HG02678 (cell line): ENCODE results near the gene PPP1R12B.
"Not testable (repeated sequence)": the region's sequence is repeated elsewhere in the genome, so short reads cannot be mapped to it uniquely, and the experiment has no call there.

Experiments used
- ATAC-seq: cut with Tn5 transposase; IDR thresholded peaks from one replicate; pipeline ENCODE4 v1.9.1; 2021; ENCODE audit warnings: mild to moderate bottlenecking, moderate library complexity; ENCODE audit not compliant: unreplicated experiment

Gene PPP1R12B

GRCh38 chr1:202343652-202344349, 4.7 kb upstream of the PPP1R12B start:
- no peak for ATAC-seq

GRCh38 chr1:202348005-202348508, 442 bp upstream of the PPP1R12B start:
- no peak for ATAC-seq

GRCh38 chr1:202349206-202349928, 868 bp downstream of the PPP1R12B start:
- ATAC-seq: no peak

GRCh38 chr1:202351725-202352124, 3.2 kb downstream of the PPP1R12B start:
- ATAC-seq: no peak

GRCh38 chr1:202352583-202353197, 4.2 kb downstream of the PPP1R12B start:
- not testable (repeated sequence) for ATAC-seq

GRCh38 chr1:202355944-202356553, 7.5 kb downstream of the PPP1R12B start:
- ATAC-seq: no peak

GRCh38 chr1:202357506-202357905, 9.0 kb downstream of the PPP1R12B start:
- ATAC-seq: no peak

- ATAC-seq: no peak
Observed at GRCh38 chr1:202361224-202361623, 12.7 kb downstream of the PPP1R12B start.

- ATAC-seq: no peak
Observed at GRCh38 chr1:202361701-202362100, 13.2 kb downstream of the PPP1R12B start.

GRCh38 chr1:202362212-202362611, 13.7 kb downstream of the PPP1R12B start:
- no peak for ATAC-seq

- no peak for ATAC-seq
Observed at GRCh38 chr1:202365092-202365815, 16.8 kb downstream of the PPP1R12B start.

GRCh38 chr1:202367271-202367670, 18.8 kb downstream of the PPP1R12B start:
- no peak for ATAC-seq

- not testable (repeated sequence) for ATAC-seq
Observed at GRCh38 chr1:202370906-202371305, 22.4 kb downstream of the PPP1R12B start.

- no peak for ATAC-seq
Observed at GRCh38 chr1:202374099-202374498, 25.6 kb downstream of the PPP1R12B start.

GRCh38 chr1:202375175-202375574, 26.7 kb downstream of the PPP1R12B start:
- ATAC-seq: not testable (repeated sequence)

GRCh38 chr1:202376247-202376646, 27.7 kb downstream of the PPP1R12B start:
- ATAC-seq: no peak

GRCh38 chr1:202379884-202380529, 31.5 kb downstream of the PPP1R12B start:
- ATAC-seq: not testable (repeated sequence)

GRCh38 chr1:202380535-202380934, 32.0 kb downstream of the PPP1R12B start:
- not testable (repeated sequence) for ATAC-seq

- not testable (repeated sequence) for ATAC-seq
Observed at GRCh38 chr1:202381867-202382266, 33.4 kb downstream of the PPP1R12B start.

GRCh38 chr1:202395831-202396230, 47.3 kb downstream of the PPP1R12B start:
- not testable (repeated sequence) for ATAC-seq
